HG02798 (cell line): ENCODE measurements around the gene KLC1.
"Not testable (repeated sequence)": the region's sequence is repeated elsewhere in the genome, so short reads cannot be mapped to it uniquely, and the experiment has no call there.

ENCODE experiments used
- ATAC-seq: cut with Tn5 transposase; IDR thresholded peaks from one replicate; pipeline ENCODE4 v1.9.1; 2021; ENCODE audit warnings: mild to moderate bottlenecking; ENCODE audit not compliant: unreplicated experiment, poor library complexity

Gene KLC1

GRCh38 chr14:103624860-103625259 lies 4.2 kb upstream of the KLC1 start:
- no peak for ATAC-seq

- ATAC-seq = no peak
Observed at GRCh38 chr14:103625356-103626095, 3.5 kb upstream of the KLC1 start.

GRCh38 chr14:103626146-103626850 lies 2.7 kb upstream of the KLC1 start:
- no peak for ATAC-seq

- no peak for ATAC-seq
Observed at GRCh38 chr14:103627073-103628025, 1.7 kb upstream of the KLC1 start.

- no peak for ATAC-seq
Observed at GRCh38 chr14:103628221-103628683, 759 bp upstream of the KLC1 start.

GRCh38 chr14:103629503-103630121 lies 601 bp downstream of the KLC1 start:
- peak; percentile 26 for ATAC-seq

- ATAC-seq = no peak
Observed at GRCh38 chr14:103630364-103631108, 1.5 kb downstream of the KLC1 start.

- ATAC-seq = no peak
Observed at GRCh38 chr14:103633391-103633790, 4.4 kb downstream of the KLC1 start.

GRCh38 chr14:103634156-103634555 lies 5.1 kb downstream of the KLC1 start:
- no peak for ATAC-seq

- ATAC-seq = no peak
Observed at GRCh38 chr14:103638594-103638993, 9.6 kb downstream of the KLC1 start.

- ATAC-seq = no peak
Observed at GRCh38 chr14:103641161-103641560, 12.2 kb downstream of the KLC1 start.

GRCh38 chr14:103646189-103646588 lies 17.2 kb downstream of the KLC1 start:
- no peak for ATAC-seq

- no peak for ATAC-seq
Observed at GRCh38 chr14:103649001-103649400, 20.0 kb downstream of the KLC1 start.

- no peak for ATAC-seq
Observed at GRCh38 chr14:103650213-103650612, 21.2 kb downstream of the KLC1 start.

- no peak for ATAC-seq
Observed at GRCh38 chr14:103651585-103651984, 22.6 kb downstream of the KLC1 start.

- ATAC-seq = no peak
Observed at GRCh38 chr14:103652806-103653205, 23.8 kb downstream of the KLC1 start.

- not testable (repeated sequence) for ATAC-seq
Observed at GRCh38 chr14:103653336-103653735, 24.3 kb downstream of the KLC1 start.

GRCh38 chr14:103653805-103654204 lies 24.8 kb downstream of the KLC1 start:
- no peak for ATAC-seq

GRCh38 chr14:103654619-103655018 lies 25.6 kb downstream of the KLC1 start:
- no peak for ATAC-seq
